Breast epithelium (tissue), 3 donors: ENCODE results near the gene PFKP.

ENCODE experiments used
- POLR2A ChIP-seq: fragments of 450-650 bp; IDR thresholded peaks from one replicate; pipeline ENCODE4 v1.6.1; 2016; ENCODE audit warnings: antibody characterized with exemption, mild to moderate bottlenecking, moderate library complexity
- POLR2AphosphoS5 ChIP-seq, 3 donors: sonication (generic); formaldehyde crosslinking; IDR thresholded peaks; one replicate each; pipeline ENCODE4 v1.6.1; 2017; ENCODE audit warnings: antibody characterized with exemption in 3 of 3
- TF ChIP-seq, protein P1 (sequence below), 3 donors: fragments of 450-650 bp; IDR thresholded peaks; one replicate each; pipeline ENCODE4 v1.5.1; 2016 to 2017; ENCODE audit warnings: antibody characterized with exemption in 3 of 3, mild to moderate bottlenecking in 3 of 3, moderate library complexity in 3 of 3

DNA sequence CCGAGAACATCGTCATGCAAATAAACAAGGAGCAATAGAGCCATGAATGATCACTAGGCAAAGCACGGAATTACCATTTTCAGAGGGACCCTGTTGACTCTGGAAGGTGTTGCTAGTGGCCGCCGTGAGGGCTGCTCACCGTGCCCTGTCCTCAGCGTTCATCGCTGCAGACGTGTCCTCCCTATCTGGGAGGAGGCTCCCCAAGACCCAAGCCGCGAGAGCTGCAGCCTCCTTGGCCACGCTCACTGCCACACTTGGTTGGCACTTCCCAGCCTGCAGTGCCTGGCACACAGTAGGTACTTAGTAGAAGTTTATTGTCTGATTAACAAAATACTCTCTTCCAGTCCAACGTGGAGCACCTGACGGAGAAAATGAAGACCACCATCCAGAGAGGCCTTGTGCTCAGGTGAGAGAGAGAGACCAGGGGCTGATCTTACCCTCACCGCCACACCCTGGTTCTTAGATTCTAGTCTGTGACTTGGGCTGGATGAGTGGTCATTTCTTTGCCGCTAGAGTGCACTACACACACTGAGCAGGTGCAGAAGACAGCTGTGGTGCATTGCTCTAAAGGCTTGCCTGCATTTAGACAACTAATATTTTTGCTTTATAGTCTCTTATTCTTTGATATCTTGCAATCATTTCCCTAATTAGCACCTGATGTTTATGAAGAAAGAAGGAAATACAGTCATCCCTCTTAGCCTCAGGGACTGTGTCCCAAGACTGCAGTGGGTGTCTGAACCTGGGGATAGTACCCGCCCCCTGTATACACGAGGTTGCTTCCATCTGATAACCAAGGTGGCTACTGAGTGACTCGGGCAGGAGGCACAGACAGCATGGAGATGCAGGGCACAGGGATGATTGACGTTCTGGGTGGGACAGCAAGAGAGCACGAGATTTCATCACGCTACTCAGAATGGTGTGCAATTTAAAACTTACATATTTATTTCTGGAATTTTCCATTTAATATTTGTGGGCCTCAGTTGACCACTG lies 65.0 kb downstream of the PFKP start:
- TF ChIP-seq, protein P1, sequence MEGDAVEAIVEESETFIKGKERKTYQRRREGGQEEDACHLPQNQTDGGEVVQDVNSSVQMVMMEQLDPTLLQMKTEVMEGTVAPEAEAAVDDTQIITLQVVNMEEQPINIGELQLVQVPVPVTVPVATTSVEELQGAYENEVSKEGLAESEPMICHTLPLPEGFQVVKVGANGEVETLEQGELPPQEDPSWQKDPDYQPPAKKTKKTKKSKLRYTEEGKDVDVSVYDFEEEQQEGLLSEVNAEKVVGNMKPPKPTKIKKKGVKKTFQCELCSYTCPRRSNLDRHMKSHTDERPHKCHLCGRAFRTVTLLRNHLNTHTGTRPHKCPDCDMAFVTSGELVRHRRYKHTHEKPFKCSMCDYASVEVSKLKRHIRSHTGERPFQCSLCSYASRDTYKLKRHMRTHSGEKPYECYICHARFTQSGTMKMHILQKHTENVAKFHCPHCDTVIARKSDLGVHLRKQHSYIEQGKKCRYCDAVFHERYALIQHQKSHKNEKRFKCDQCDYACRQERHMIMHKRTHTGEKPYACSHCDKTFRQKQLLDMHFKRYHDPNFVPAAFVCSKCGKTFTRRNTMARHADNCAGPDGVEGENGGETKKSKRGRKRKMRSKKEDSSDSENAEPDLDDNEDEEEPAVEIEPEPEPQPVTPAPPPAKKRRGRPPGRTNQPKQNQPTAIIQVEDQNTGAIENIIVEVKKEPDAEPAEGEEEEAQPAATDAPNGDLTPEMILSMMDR (IDR thresholded peaks at IDR 0.05), result no peak
- TF ChIP-seq POLR2A, result no peak
- TF ChIP-seq POLR2AphosphoS5 (IDR thresholded peaks at IDR 0.05), result no peak
